B cell (primary cell): Measurements from ENCODE around the gene ARHGEF3.

Source experiments
- EZH2 ChIP-seq: IDR thresholded peaks from 2 replicates; pipeline ENCODE4 v1.6.1; 2012; ENCODE audit warnings: borderline replicate concordance, low read depth, mild to moderate bottlenecking, moderate library complexity, low read length; ENCODE audit not compliant: insufficient read depth, poor library complexity, severe bottlenecking
- TF ChIP-seq, protein P1 (sequence below): fragments of 200-600 bp; IDR thresholded peaks from one replicate; pipeline ENCODE4 v1.8.0; 2022; ENCODE audit warnings: antibody characterized with exemption, mild to moderate bottlenecking

DNA sequence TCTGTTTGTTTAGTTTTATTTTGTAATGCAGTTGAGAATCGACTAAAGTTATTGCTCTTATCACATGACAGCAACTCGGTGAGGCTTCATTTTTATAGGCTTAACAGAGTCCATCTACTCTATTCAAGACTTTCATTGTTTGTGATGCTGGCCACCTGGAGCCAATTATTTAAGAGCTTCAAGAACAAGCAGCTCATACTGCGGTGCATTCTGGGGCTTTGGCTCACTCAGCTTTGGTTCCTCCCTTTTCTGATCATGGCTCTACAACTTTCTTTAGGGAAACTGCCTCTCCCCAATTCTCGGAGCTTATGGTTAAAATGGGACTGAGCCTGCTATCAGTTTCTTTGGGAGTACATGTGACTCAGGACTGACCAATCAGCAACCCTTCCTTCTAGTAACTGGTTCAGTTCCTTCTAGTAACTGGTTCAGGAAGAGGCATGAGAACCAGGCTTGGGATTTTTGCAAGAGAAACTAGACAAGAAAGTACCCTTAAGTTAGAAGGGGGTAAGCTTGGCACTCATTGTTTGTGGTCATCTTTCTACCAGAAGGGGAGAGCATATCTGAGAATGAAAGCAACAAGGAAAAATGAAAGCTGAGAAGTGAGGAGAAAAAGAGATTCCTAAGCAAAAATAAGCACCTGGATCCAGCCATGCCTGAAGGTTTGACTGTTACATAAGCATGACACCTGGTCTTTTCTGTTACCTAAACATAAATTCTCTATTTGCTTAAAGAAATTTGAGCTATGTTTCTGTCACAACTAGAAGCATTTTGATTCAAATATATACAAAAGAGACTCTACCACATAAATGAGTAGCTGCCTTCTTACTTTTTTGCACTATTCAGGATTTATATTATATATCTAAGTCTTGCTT lies 24.1 kb upstream of the ARHGEF3 start:
- TF ChIP-seq, protein P1, sequence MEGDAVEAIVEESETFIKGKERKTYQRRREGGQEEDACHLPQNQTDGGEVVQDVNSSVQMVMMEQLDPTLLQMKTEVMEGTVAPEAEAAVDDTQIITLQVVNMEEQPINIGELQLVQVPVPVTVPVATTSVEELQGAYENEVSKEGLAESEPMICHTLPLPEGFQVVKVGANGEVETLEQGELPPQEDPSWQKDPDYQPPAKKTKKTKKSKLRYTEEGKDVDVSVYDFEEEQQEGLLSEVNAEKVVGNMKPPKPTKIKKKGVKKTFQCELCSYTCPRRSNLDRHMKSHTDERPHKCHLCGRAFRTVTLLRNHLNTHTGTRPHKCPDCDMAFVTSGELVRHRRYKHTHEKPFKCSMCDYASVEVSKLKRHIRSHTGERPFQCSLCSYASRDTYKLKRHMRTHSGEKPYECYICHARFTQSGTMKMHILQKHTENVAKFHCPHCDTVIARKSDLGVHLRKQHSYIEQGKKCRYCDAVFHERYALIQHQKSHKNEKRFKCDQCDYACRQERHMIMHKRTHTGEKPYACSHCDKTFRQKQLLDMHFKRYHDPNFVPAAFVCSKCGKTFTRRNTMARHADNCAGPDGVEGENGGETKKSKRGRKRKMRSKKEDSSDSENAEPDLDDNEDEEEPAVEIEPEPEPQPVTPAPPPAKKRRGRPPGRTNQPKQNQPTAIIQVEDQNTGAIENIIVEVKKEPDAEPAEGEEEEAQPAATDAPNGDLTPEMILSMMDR = no peak
- no peak for TF ChIP-seq EZH2
